ENCODE measurements around the gene SLC6A6.

Gene SLC6A6

GRCh38 chr3:14488286-14489041 is 86.1 kb downstream of the SLC6A6 start:
- DNase-seq = no peak

GRCh38 chr3:14489641-14490040 is 87.2 kb downstream of the SLC6A6 start:
- DNase-seq = no peak

GRCh38 chr3:14490255-14490654 is 87.8 kb downstream of the SLC6A6 start:
- no peak for DNase-seq

DNA sequence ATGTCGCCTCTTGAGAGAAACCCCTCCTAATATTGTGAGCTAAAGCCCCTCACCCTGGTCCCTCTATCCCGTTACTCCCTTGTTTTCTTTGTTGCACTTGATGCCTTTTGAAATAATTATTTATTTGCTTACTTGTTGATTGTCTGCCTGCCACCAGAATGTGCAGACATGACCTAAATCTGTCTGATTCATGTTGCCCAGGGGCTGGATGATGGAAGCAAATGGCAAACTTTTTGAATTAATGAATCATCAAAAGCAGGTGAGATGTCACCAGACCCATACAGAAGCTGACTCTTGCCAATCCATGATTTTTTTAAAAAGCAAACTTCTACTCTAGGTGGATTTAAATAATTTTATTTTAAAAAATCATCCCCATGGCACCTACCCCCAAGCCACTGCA is 88.4 kb downstream of the SLC6A6 start:
- no peak for DNase-seq

DNA sequence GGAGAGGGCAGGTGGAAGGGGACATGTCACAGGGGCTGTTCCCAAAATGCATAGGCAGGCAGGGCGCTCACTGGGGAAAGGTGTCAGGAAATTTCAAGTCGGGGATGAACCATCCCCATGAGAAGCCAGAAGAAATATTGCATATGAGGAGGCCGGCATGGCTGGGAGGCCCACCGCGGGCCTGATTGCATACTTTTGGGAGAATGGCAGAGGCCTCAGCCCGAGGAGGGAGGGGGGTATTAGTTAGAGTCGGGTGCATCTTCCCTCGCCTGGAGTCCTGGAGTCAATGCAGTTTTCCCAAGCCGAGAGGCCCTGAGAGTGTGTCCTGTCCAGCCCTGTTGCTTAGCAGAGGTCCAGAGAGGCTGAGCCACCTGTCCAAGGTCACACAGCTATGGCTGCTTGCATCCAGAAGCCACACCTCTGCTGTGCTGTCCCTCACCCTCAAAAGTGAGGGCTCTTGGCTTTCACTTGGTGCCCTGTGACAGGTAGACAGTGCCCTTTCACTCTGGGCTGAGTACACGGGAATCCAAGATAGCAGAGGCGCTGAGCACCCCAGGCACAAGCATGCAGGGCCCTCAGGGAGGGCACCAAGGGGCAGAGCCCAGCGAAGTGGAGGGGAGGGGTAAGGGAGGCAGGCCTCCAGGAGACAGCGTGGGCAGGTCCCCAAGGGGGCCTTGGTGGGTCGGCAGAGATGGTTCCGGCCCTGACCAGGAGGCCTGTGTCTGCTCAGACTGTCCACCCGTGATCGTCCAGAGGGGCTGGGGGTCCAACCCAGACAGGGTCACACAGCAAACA is 89.2 kb downstream of the SLC6A6 start:
- no peak for DNase-seq

- DNase-seq = no peak
These were observed 90.8 kb downstream of the SLC6A6 start for GRCh38 chr3:14492948-14493881.

- DNase-seq = no peak
These were observed 92.0 kb downstream of the SLC6A6 start for GRCh38 chr3:14494279-14494972.

DNA sequence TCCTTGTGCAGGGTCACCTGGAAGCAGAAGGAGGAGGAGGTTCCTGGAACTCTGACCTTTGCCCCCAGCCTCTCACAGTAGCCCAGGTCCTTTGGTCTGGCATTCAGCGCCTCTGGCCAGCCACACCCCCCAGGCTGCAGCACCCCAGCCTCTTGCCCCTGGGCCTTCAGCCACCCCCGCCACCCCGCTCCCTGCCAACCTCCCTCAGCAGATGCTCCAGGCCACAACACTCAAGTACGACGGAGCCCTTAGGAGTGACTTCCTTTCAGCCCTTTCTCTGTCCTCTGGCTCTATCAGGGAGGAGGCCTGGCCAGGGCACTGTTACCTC is 92.5 kb downstream of the SLC6A6 start:
- no peak for DNase-seq

DNA sequence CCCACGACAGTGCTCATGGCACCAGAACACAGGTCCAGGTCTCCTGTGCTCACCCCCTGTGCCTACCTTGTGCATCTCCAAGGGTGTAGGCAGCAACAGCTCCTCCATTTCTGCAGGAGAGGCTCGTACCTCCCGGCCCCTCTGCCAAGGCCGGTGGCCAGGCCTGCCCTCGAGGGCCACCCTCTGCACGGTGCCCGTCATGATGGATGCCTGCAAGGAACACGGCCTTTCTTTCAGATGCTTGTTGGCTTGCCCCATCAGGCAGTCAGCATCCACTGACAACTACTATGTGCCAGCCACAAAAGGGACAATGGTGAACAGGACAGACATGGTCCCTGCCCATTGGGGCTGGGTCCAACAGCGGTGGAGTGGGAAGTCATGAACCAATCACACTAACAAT is 93.9 kb downstream of the SLC6A6 start:
- no peak for DNase-seq

DNA sequence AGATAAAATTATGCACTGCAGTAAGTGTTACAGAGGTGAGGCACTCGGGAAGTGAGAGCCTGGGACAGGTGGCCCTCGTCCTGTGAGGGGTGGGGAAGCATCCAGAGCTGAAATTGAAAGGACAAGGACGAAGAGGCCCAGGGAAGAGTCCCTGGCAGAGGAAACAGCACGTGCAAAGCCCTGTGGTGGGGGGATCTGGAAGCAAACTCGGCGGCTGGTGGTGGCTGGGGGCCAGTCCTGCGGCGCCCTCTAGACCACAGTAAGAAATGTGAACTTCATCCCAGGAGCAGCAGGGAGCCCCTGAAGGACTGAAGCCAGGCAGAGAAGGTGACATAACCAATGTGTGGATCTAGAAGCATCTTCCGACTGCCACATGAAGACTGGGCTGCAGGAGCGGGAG is 94.9 kb downstream of the SLC6A6 start:
- DNase-seq = no peak

DNA sequence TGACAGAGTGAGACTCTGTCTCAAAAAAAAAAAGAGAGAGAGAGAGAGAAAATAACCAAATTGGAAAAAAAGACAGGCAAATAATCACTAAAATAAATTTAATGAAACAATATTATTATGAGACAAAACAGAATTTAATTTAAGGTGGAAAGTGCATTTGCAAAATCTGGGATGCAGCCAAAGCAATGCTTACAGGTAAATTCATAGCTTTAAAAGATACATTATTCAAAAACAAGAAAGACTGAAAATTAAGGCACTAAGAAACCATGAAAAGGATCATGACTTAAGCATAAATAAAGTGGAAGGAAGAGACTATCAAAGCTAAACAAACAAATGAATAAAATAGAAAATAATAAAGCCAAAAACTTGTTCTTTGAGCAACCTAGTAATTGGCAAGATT is 100.1 kb downstream of the SLC6A6 start:
- DNase-seq = no peak

GRCh38 chr3:14503033-14503705 is 100.8 kb downstream of the SLC6A6 start:
- no peak for DNase-seq

DNA sequence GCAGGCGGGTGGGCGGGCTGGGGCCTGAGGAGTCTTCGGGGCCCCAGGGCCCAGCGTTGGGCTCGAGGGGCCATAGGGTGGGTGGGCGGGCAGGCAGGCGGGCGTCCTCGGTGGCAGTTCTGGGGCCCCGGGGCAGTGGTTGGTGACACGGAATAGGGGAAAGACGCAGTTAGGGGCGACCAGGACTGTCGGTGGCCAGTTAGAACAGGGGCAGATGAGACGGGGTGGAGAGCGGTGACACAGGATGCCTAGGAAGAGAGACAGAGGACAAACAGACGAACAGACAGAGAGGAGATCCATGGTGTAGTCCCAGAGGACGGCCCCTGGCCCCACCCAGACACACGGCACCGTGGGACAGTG is 101.3 kb downstream of the SLC6A6 start:
- DNase-seq = no peak

- DNase-seq = no peak
These were observed 102.8 kb downstream of the SLC6A6 start for GRCh38 chr3:14505001-14505802.

- no peak for DNase-seq
These were observed 103.5 kb downstream of the SLC6A6 start for GRCh38 chr3:14505803-14506500.

- no peak for DNase-seq
These were observed 104.4 kb downstream of the SLC6A6 start for GRCh38 chr3:14506626-14507304.

GRCh38 chr3:14507305-14507741 is 104.9 kb downstream of the SLC6A6 start:
- no peak for DNase-seq

DNA sequence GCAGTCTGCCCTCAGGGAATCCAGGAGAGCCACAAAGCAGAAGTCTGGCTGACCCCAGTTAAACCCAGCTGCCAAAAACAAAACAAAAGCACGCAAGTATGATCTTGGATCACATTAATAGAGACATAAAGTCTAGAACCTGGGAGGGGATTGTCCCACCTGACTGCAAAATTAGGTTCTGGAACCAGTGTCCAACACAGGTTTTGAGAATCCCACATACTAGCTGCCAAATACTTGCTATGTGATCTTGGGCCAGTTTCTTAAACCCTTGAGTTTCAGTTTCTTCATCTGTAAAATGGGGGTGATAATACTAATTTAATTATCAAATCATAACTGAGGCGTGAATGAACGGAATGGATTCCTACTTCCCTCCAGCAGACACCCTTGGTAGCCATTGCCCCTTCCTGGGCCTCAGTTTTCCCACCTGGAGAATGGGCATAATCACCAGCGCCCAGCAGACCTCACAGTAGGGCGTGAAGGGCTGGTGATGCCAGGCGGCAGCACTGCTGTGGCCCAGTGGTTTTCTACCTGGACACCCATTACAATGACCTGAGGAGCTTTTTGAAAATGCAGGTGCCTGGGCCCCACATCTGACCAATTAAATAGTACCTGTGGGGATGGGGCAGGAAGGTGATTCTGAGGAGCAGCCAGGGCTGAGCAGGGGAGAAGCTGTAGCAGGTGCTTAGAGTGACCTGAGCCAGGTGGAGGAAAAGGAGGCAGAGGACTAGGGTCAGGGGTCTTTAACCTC is 105.5 kb downstream of the SLC6A6 start:
- DNase-seq = no peak

- no peak for DNase-seq
These were observed 106.1 kb downstream of the SLC6A6 start for GRCh38 chr3:14508505-14508819.
